Panc1 (cell line): Measurements from ENCODE around the gene CHMP2B. TPM values are rescaled to one million over a fixed set of nuclear protein-coding genes. Genes with fewer than 3 reads are reported as not detected.

Experiments used
- ATAC-seq: fragments of 200-7000 bp; cut with Tn5 transposase; 2 replicates; pipeline ENCODE4 v1.9.1; 2020; ENCODE audit warnings: mild to moderate bottlenecking, moderate library complexity
- BruUV-seq: library from RNA; stranded (reverse); fragments of 400-500 nt; replicated peaks from 2 replicates; lab custom pipeline; 2021; lab: Mats Ljungman, UMichigan
- CTCF ChIA-PET: fragments of 300-600 bp; sonication (Branson Sonifier 250); formaldehyde crosslinking; loops from one replicate; lab custom pipeline; 2022; ENCODE audit warnings: antibody characterized with exemption; lab: Charles Lee
- POLR2A ChIA-PET: fragments of 300-600 bp; sonication (Branson Sonifier 250); formaldehyde crosslinking; loops from one replicate; lab custom pipeline; 2022; ENCODE audit warnings: antibody characterized with exemption; lab: Charles Lee
- DNase-seq: peaks from one replicate; pipeline ENCODE4 v3.0.0-alpha.2; 2010; ENCODE audit warnings: low read depth, low spot score
- H3K27ac ChIP-seq: 2 replicates; pipeline ENCODE4 v1.5.1; 2011; ENCODE audit warnings: mild to moderate bottlenecking, low read length, inconsistent platforms
- H3K27me3 ChIP-seq: fragments of 200-500 bp; sonication (Bioruptor generic); 2 replicates; pipeline ENCODE4 v1.6.0; 2014; ENCODE audit warnings: low read length, inconsistent platforms; ENCODE audit not compliant: control insufficient read depth, insufficient read depth
- H3K36me3 ChIP-seq: fragments of 200-500 bp; sonication (Bioruptor generic); 2 replicates; pipeline ENCODE4 v1.5.1; 2014; ENCODE audit warnings: inconsistent platforms, mild to moderate bottlenecking, low read length, moderate library complexity; ENCODE audit not compliant: control insufficient read depth, insufficient read depth
- H3K4me1 ChIP-seq: 2 replicates; pipeline ENCODE4 v1.5.1; 2011; ENCODE audit warnings: inconsistent platforms, mild to moderate bottlenecking, low read length, moderate library complexity; ENCODE audit not compliant: control insufficient read depth, insufficient read depth
- H3K4me3 ChIP-seq, 2 experiments: 2 replicates each; pipeline ENCODE4 v1.5.1; 2011 to 2012; ENCODE audit warnings: low read depth in 2 of 2, low read length in 2 of 2, mild to moderate bottlenecking in 2 of 2, inconsistent platforms in 1 of 2, moderate library complexity in 1 of 2
- H3K9me3 ChIP-seq: fragments of 200-500 bp; sonication (Bioruptor generic); 2 replicates; pipeline ENCODE4 v1.5.1; 2014; ENCODE audit warnings: low read depth, mild to moderate bottlenecking, inconsistent platforms, low read length, moderate library complexity; ENCODE audit not compliant: control insufficient read depth, insufficient read depth
- POLR2AphosphoS5 ChIP-seq: IDR thresholded peaks from 2 replicates; pipeline ENCODE4 v1.6.1; 2012; ENCODE audit warnings: mild to moderate bottlenecking, low read depth, low read length, moderate library complexity
- REST ChIP-seq, 2 experiments: IDR thresholded peaks; 2 replicates each; pipeline ENCODE4 v1.6.1; 2011 to 2012; ENCODE audit warnings: low read depth in 2 of 2, control low read depth in 1 of 2, low read length in 1 of 2, mild to moderate bottlenecking in 1 of 2, moderate library complexity in 1 of 2; ENCODE audit not compliant: insufficient read depth in 1 of 2
- SIN3A ChIP-seq: IDR thresholded peaks from 2 replicates; pipeline ENCODE4 v1.6.1; 2012; ENCODE audit warnings: low read depth, mild to moderate bottlenecking, low read length, moderate library complexity, borderline replicate concordance; ENCODE audit not compliant: insufficient read depth
- TCF7L2 ChIP-seq: IDR thresholded peaks from 2 replicates; pipeline ENCODE4 v1.6.1; 2011; ENCODE audit warnings: mild to moderate bottlenecking, low read depth, low read length, inconsistent platforms
- in situ Hi-C: cut with HindIII; loops from 2 replicates; pipeline ENCODE4 v1.10.0; 2016; ENCODE audit warnings: low sequenced_read_pairs, low pct_unique_long_range_greater_than_20kb
- intact Hi-C: fragments of 100-400 bp; cut with micrococcal nuclease; formaldehyde crosslinking; loops from one replicate; pipeline ENCODE4 v1.10.0; 2022; ENCODE audit not compliant: unreplicated experiment
- total RNA-seq: library from RNA; stranded (reverse); gene quantifications from one replicate; pipeline ENCODE4 v1.2.1, GENCODE V29; 2021; ENCODE audit not compliant: unreplicated experiment
- TF ChIP-seq, protein P1 (sequence below): fragments of 450-650 bp; IDR thresholded peaks from 2 replicates; pipeline ENCODE4 v1.5.1; 2017; ENCODE audit warnings: mild to moderate bottlenecking

Gene CHMP2B
- total RNA-seq, 1 experiment from 2014 or later: 32.7 TPM

GRCh38 chr3:87206635-87207034, 20.5 kb upstream of the CHMP2B start:
- H3K4me1 ChIP-seq: no peaks in the 10 kb centered on the region
- TF ChIP-seq POLR2AphosphoS5: no peak
- BruUV-seq: no TSS peak
- no peaks in the 10 kb centered on the region for H3K36me3 ChIP-seq
- intact Hi-C loops: no loop called here
- H3K27ac ChIP-seq: no peak overlapping the region
- CTCF ChIA-PET: no interaction called here
- no peaks in the 10 kb centered on the region for H3K9me3 ChIP-seq
- in situ Hi-C loops: no loop called here
- DNase-seq (no peak), ATAC-seq (no peak)
- POLR2A ChIA-PET: no interaction called here
- H3K4me3 ChIP-seq: no peak overlapping the region
- H3K27me3 ChIP-seq: no peaks in the 10 kb centered on the region

DNA sequence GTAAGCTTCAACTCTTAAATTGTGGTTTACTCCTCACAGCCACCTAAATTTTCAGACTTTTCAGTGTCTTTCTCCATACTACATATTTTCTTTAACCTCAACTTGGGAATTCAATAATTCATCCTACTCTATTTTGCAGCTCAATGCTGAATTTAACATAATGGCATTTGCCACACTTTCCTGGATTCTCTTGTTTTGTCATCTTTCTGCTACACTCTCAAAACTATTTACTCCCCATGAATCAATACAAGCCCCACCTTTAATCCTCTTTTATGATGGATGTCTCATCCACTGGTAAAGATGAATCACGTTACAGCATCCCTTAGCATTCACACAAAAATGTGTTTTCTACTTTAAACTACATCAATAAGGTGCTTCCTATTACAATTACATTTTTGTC, 19.6 kb upstream of the CHMP2B start:
- CTCF ChIA-PET: no interaction called here
- intact Hi-C loops: no loop called here
- TF ChIP-seq POLR2AphosphoS5 (no peak), REST (IDR thresholded peaks at IDR 0.05; ENCODE audit: insufficient read depth in 1 of 2, low read depth in 2 of 2, low read length in 1 of 2) (no peak), SIN3A (no peak)
- TF ChIP-seq, protein P1, sequence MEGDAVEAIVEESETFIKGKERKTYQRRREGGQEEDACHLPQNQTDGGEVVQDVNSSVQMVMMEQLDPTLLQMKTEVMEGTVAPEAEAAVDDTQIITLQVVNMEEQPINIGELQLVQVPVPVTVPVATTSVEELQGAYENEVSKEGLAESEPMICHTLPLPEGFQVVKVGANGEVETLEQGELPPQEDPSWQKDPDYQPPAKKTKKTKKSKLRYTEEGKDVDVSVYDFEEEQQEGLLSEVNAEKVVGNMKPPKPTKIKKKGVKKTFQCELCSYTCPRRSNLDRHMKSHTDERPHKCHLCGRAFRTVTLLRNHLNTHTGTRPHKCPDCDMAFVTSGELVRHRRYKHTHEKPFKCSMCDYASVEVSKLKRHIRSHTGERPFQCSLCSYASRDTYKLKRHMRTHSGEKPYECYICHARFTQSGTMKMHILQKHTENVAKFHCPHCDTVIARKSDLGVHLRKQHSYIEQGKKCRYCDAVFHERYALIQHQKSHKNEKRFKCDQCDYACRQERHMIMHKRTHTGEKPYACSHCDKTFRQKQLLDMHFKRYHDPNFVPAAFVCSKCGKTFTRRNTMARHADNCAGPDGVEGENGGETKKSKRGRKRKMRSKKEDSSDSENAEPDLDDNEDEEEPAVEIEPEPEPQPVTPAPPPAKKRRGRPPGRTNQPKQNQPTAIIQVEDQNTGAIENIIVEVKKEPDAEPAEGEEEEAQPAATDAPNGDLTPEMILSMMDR: no peak
- H3K27ac ChIP-seq: no peak overlapping the region
- H3K4me3 ChIP-seq: no peak overlapping the region
- no peaks in the 10 kb centered on the region for H3K27me3 ChIP-seq
- in situ Hi-C loops: no loop called here
- H3K4me1 ChIP-seq: no peaks in the 10 kb centered on the region
- POLR2A ChIA-PET: no interaction called here
- no TSS peak for BruUV-seq
- H3K9me3 ChIP-seq: no peaks in the 10 kb centered on the region
- no peaks in the 10 kb centered on the region for H3K36me3 ChIP-seq
- ATAC-seq: no peak
- no peak for DNase-seq

GRCh38 chr3:87209111-87209510, 18.0 kb upstream of the CHMP2B start:
- Histone ChIP-seq H3K27ac (no peak overlapping the region), H3K36me3 (no peaks in the 10 kb centered on the region), H3K9me3 (no peaks in the 10 kb centered on the region), H3K4me1 (no peaks in the 10 kb centered on the region), H3K4me3 (no peak overlapping the region), H3K27me3 (no peaks in the 10 kb centered on the region)
- ATAC-seq: no peak
- BruUV-seq: no TSS peak
- TF ChIP-seq, protein P1: no peak
- no peak for TF ChIP-seq POLR2AphosphoS5
- TF ChIP-seq REST (IDR thresholded peaks at IDR 0.05; ENCODE audit: insufficient read depth in 1 of 2, low read depth in 2 of 2, low read length in 1 of 2): no peak
- TF ChIP-seq SIN3A: no peak
- no peak for TF ChIP-seq TCF7L2
- in situ Hi-C loops (no loop called here), intact Hi-C loops (no loop called here)
- CTCF ChIA-PET: no interaction called here
- POLR2A ChIA-PET: interaction anchor here (0.7 kb wide), 1 partner anchor 24 kb away, joined by 5 read pairs; no protein-coding TSS in a partner anchor
- no peak for DNase-seq
